ENCODE data around the gene KRTAP4-11. TPM values are rescaled to one million over a fixed set of nuclear protein-coding genes. Genes with fewer than 3 reads are reported as not detected.

Gene KRTAP4-11
- total RNA-seq, 1 experiment from 2014 or later: not detected

DNA sequence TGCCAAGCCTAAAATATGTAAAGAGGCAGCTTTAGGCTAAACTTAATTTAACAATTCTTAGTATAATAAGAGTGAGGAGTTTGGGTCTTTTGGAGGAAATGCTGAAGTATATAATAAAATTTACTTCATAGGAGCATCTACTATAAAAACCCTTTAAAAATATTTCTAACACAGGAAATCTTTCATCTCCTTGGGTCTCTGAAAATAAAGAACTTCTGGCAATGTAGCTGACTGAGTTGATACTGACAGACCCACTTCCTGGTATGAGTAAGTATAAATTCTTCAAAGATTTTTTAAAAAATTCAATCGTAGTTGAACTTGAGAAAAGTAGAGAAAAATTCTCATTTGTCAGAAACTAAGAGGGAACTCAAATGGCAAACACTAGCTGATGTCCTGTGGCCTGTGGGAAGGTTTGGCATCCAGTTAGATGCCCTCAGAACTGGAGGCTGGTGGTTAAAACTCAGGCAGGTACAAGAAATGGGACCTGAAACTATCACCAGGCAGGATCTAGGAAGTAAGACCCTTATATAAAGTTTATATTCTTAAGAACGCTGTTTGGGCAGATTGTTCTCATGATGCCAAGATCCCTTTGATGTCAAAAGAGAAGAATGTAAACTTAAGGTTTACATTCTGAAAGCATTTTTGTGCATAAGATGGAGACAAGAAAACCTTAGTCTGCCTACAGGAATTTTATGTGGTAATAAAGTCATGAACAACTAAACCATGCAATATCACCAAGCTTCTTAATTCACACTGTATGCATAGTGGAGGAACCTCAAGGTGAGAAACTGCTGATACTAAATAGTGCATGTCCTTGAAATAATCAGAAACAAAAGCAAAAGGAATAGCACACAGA, 15.9 kb upstream of the KRTAP4-11 start:
- H3K9me3 Mint-ChIP-seq: peaks cover 3 to 11% of the 10 kb centered on the region in 2 experiments; a peak in 4 of 5 replicates
- no peaks in the 10 kb centered on the region for H3K36me3 Mint-ChIP-seq (ENCODE audit: insufficient read depth in 1 of 3, low read depth in 3 of 3)
- H3K4me2 ChIP-seq (ENCODE audit: insufficient read depth, insufficient read length, low read length): no peak overlapping the region
- H2AFZ ChIP-seq (ENCODE audit: low read length): no peak overlapping the region
- no peak overlapping the region for H3K27ac Mint-ChIP-seq
- H3K4me3 Mint-ChIP-seq: no peak overlapping the region
- H3K23me2 ChIP-seq (ENCODE audit: insufficient read length, low read depth, low read length, poor library complexity, severe bottlenecking): no peaks in the 10 kb centered on the region
- no peak overlapping the region for H3K14ac ChIP-seq (ENCODE audit: insufficient read depth, low read length)
- H3T11ph ChIP-seq (ENCODE audit: low read length): no peak overlapping the region
- H3K27me3 ChIP-seq (ENCODE audit: insufficient read depth, low read length): no peaks in the 10 kb centered on the region
- H3K4me1 Mint-ChIP-seq: no peaks in the 10 kb centered on the region
- H4K8ac ChIP-seq (replicated peaks; ENCODE audit: insufficient read length, low read depth, low read length): no peak overlapping the region
- no peak overlapping the region for H2AK5ac ChIP-seq (ENCODE audit: insufficient read length, low read length)
- H4K5ac ChIP-seq (ENCODE audit: insufficient read length, low read depth, low read length): no peak overlapping the region
- H3K18ac ChIP-seq (ENCODE audit: insufficient read length, low read depth, low read length): no peak overlapping the region
- no CpG with 5 or more reads among the region's 2 CpGs for WGBS (ENCODE audit: extremely low coverage, insufficient read length, low lambda C conversion rate)
- H2BK15ac ChIP-seq (ENCODE audit: low read depth, low read length): no peak overlapping the region
- no peak overlapping the region for H3K56ac ChIP-seq (ENCODE audit: insufficient read length, low read depth, low read length)
- TF ChIP-seq, protein P1, sequence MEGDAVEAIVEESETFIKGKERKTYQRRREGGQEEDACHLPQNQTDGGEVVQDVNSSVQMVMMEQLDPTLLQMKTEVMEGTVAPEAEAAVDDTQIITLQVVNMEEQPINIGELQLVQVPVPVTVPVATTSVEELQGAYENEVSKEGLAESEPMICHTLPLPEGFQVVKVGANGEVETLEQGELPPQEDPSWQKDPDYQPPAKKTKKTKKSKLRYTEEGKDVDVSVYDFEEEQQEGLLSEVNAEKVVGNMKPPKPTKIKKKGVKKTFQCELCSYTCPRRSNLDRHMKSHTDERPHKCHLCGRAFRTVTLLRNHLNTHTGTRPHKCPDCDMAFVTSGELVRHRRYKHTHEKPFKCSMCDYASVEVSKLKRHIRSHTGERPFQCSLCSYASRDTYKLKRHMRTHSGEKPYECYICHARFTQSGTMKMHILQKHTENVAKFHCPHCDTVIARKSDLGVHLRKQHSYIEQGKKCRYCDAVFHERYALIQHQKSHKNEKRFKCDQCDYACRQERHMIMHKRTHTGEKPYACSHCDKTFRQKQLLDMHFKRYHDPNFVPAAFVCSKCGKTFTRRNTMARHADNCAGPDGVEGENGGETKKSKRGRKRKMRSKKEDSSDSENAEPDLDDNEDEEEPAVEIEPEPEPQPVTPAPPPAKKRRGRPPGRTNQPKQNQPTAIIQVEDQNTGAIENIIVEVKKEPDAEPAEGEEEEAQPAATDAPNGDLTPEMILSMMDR (conservative IDR thresholded peaks at IDR 0.05): no peak
- H4K20me1 ChIP-seq (ENCODE audit: control insufficient read depth, insufficient read depth, insufficient read length): no peaks in the 10 kb centered on the region
- no peaks in the 10 kb centered on the region for H3K4me1 ChIP-seq (ENCODE audit: insufficient read depth, low read length)
- no peaks in the 10 kb centered on the region for H3K27me3 Mint-ChIP-seq (ENCODE audit: low read depth)
- no peak overlapping the region for H3K23ac ChIP-seq (ENCODE audit: insufficient read length, low read depth, low read length)
- no peaks in the 10 kb centered on the region for H3K79me1 ChIP-seq (ENCODE audit: insufficient read depth, low read depth, low read length, poor library complexity, severe bottlenecking)
- no peak overlapping the region for H2BK12ac ChIP-seq (ENCODE audit: insufficient read length, low read depth, low read length)
- no peak for DNase-seq
- no peak overlapping the region for H2BK5ac ChIP-seq (ENCODE audit: insufficient read length, low read length)
- H3K4ac ChIP-seq (ENCODE audit: low read depth, low read length): no peak overlapping the region
- H3K27ac ChIP-seq (ENCODE audit: insufficient read length, low read depth, low read length): no peak overlapping the region
- no peak overlapping the region for H3K9ac ChIP-seq (ENCODE audit: extremely low read depth, insufficient read length, low read length)
- H4K91ac ChIP-seq (ENCODE audit: insufficient read length, low read depth, low read length): no peak overlapping the region
- no peak overlapping the region for H2BK120ac ChIP-seq (ENCODE audit: low read depth, low read length, poor library complexity, severe bottlenecking)
- no peaks in the 10 kb centered on the region for H3K9me3 ChIP-seq (ENCODE audit: control insufficient read depth, low read depth, low read length)
- no peak overlapping the region for H2BK20ac ChIP-seq (ENCODE audit: low read depth, low read length, poor library complexity, severe bottlenecking)
- no peaks in the 10 kb centered on the region for H3K79me2 ChIP-seq (ENCODE audit: insufficient read depth, low read length)

All from H9 (cell line).